ENCODE measurements around the gene PRSS23. TPM values are rescaled to one million over a fixed set of nuclear protein-coding genes. Genes with fewer than 3 reads are reported as not detected.

Gene PRSS23, protein sequence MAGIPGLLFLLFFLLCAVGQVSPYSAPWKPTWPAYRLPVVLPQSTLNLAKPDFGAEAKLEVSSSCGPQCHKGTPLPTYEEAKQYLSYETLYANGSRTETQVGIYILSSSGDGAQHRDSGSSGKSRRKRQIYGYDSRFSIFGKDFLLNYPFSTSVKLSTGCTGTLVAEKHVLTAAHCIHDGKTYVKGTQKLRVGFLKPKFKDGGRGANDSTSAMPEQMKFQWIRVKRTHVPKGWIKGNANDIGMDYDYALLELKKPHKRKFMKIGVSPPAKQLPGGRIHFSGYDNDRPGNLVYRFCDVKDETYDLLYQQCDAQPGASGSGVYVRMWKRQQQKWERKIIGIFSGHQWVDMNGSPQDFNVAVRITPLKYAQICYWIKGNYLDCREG
- total RNA-seq: 240 and 278 TPM in 2 replicates
- polyA plus RNA-seq: 146 and 161 TPM in 2 replicates
- 203 and 208 TPM in 2 replicates for polyA plus RNA-seq (2011; cell fraction: cytosol; rRNA removed)
- 125 and 127 TPM in 2 replicates for polyA plus RNA-seq (2011; cell fraction: nucleus; rRNA removed)
- polyA plus RNA-seq (2012): 434 and 459 TPM in 2 replicates
- 298 and 340 TPM in 2 replicates for polyA minus RNA-seq
- polyA minus RNA-seq (2011; cell fraction: cytosol; rRNA and poly(A)+ RNA removed): 250 TPM
- polyA minus RNA-seq (2011; cell fraction: nucleus; rRNA and poly(A)+ RNA removed): 104 and 133 TPM in 2 replicates
- percentile 81 among the genes with signal in this experiment for Bru-seq, nascent RNA
- BruChase-seq, experiment 1, labeled RNA remaining after a 6-hour chase: percentile 88 among the genes with signal in this experiment
- percentile 86 among the genes with signal in this experiment for BruChase-seq, experiment 2, labeled RNA remaining after a 2-hour chase
- long read RNA-seq, full-length matches to known transcripts: 1,257 of 1,775 reads
- long read RNA-seq, partial matches to known transcripts: 64 of 1,775 reads
- long read RNA-seq, other reads (novel, unspliced or antisense): 454 of 1,775 reads

- Histone ChIP-seq H3K4me3 (replicated peaks in 1 of 3; ENCODE audit: insufficient read depth in 1 of 3, low read depth in 1 of 3, low read length in 3 of 3) (peak within 1 kb of the TSS; percentile 82 to 96 (median 95)), H4K20me1 (replicated peaks; ENCODE audit: control insufficient read depth, extremely low read depth, insufficient read depth, low read length) (no peaks in the 10 kb centered on the region), H2AFZ (ENCODE audit: low read depth, low read length) (peak within 1 kb of the TSS; percentile 40), H3K9me3 (replicated peaks; ENCODE audit: control insufficient read depth, insufficient read depth, low read length) (no peaks in the 10 kb centered on the region), H3K79me2 (ENCODE audit: control insufficient read depth, insufficient read depth, low read length) (peaks cover 54% of the 10 kb centered on the region), H3K9me1 (replicated peaks; ENCODE audit: control insufficient read depth, extremely low read depth, insufficient read depth, low read length) (no peaks in the 10 kb centered on the region), H3K4me2 (ENCODE audit: insufficient read depth, low read length) (peak within 1 kb of the TSS; percentile 100), H3K4me1 (ENCODE audit: control insufficient read depth, extremely low read depth, insufficient read depth, low read length) (peaks cover 51% of the 10 kb centered on the region), H3K9ac (replicated peaks; ENCODE audit: extremely low read depth, insufficient read depth, low read length) (peak within 1 kb of the TSS; percentile 97), H3K27me3 (ENCODE audit: control insufficient read depth in 2 of 2, insufficient read depth in 2 of 2, low read length in 2 of 2) (no peaks in the 10 kb centered on the region), H3K27ac (ENCODE audit: insufficient read depth, low read depth, low read length) (peak within 1 kb of the TSS; percentile 96), H3K36me3 (ENCODE audit: control insufficient read depth in 2 of 2, extremely low read depth in 1 of 2, insufficient read depth in 2 of 2, low read length in 2 of 2) (no peaks in the 10 kb centered on the region)
- ChIA-PET CTCF (interaction anchor here (1.0 to 6.1 kb wide), 14 partner anchors 17 to 344 kb away, joined by 3 to 40 read pairs (median 7); partner anchors contain the start of gene ME3), POLR2A (interaction anchor here (0.6 to 1.1 kb wide), 4 partner anchors 60 to 192 kb away, joined by 3 to 5 read pairs (median 3); partner anchors contain the start of gene ME3)
- intact Hi-C loops (cut with micrococcal nuclease): loop anchor here (1.0 to 5.0 kb wide), 4 partner anchors 59 to 208 kb away; no protein-coding TSS in a partner anchor
- TF ChIP-seq, protein P1, sequence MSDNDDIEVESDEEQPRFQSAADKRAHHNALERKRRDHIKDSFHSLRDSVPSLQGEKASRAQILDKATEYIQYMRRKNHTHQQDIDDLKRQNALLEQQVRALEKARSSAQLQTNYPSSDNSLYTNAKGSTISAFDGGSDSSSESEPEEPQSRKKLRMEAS (IDR thresholded peaks at IDR 0.05; ENCODE audit: insufficient read depth, insufficient read length): no peak
- TF ChIP-seq JUN (IDR thresholded peaks at IDR 0.05; ENCODE audit: borderline replicate concordance, insufficient read depth, insufficient read length, low read depth) (no peak), POLR2AphosphoS5 (IDR thresholded peaks at IDR 0.05; ENCODE audit: insufficient read depth, low read depth, low read length) (peak; percentile 99), FOS (IDR thresholded peaks at IDR 0.05; ENCODE audit: borderline replicate concordance, insufficient read depth, low read length) (no peak), POLR2A (IDR thresholded peaks at IDR 0.05; ENCODE audit: low read depth, low read length) (peak; percentile 95), GATA2 (IDR thresholded peaks at IDR 0.05; ENCODE audit: insufficient read depth, insufficient read length, low read depth, low read length) (no peak), EZH2 (IDR thresholded peaks at IDR 0.05; ENCODE audit: borderline replicate concordance, low read depth, low read length, severe bottlenecking) (no peak)
- TF ChIP-seq, protein P2, sequence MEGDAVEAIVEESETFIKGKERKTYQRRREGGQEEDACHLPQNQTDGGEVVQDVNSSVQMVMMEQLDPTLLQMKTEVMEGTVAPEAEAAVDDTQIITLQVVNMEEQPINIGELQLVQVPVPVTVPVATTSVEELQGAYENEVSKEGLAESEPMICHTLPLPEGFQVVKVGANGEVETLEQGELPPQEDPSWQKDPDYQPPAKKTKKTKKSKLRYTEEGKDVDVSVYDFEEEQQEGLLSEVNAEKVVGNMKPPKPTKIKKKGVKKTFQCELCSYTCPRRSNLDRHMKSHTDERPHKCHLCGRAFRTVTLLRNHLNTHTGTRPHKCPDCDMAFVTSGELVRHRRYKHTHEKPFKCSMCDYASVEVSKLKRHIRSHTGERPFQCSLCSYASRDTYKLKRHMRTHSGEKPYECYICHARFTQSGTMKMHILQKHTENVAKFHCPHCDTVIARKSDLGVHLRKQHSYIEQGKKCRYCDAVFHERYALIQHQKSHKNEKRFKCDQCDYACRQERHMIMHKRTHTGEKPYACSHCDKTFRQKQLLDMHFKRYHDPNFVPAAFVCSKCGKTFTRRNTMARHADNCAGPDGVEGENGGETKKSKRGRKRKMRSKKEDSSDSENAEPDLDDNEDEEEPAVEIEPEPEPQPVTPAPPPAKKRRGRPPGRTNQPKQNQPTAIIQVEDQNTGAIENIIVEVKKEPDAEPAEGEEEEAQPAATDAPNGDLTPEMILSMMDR (IDR thresholded peaks at IDR 0.05; ENCODE audit: extremely low read depth in 1 of 2, insufficient read depth in 1 of 2, low read depth in 1 of 2, low read length in 2 of 2): no peak
- FAIRE-seq (no peak), DNase-seq (ENCODE audit: low read depth, low spot score) (peak; percentile 77)
- no TSS peak for BruUV-seq (replicated peaks)
- dilution Hi-C loops (cut with MboI; ENCODE audit: extremely low pct_ligation_motif_present, low sequenced_read_pairs): no loop called here
Observed at GRCh38 chr11:86800076-86800959, at the start of gene PRSS23. TSS of gene PRSS23 (plus strand) at chr11:86800542. CDS start at chr11:86807644, 7,102 bp downstream.

Data from endothelial cell of umbilical vein (primary cell).